Parathyroid adenoma (tissue), 2 donors: Measurements from ENCODE around the gene SIL1.

Experiments
- H2AFZ ChIP-seq: fragments of 300-600 bp; sonication (generic); one replicate; pipeline ENCODE4 v1.7.0; 2017; ENCODE audit warnings: antibody characterized with exemption, mild to moderate bottlenecking
- H3K27ac ChIP-seq: fragments of 300-600 bp; sonication (generic); one replicate; pipeline ENCODE4 v1.7.0; 2017
- H3K27me3 ChIP-seq: fragments of 300-600 bp; sonication (generic); one replicate; pipeline ENCODE4 v1.7.0; 2017; ENCODE audit warnings: low read length; ENCODE audit not compliant: control insufficient read depth, insufficient read depth
- H3K36me3 ChIP-seq: fragments of 300-600 bp; sonication (generic); one replicate; pipeline ENCODE4 v1.7.0; 2017; ENCODE audit warnings: low read length; ENCODE audit not compliant: control insufficient read depth, insufficient read depth
- H3K4me1 ChIP-seq: fragments of 300-600 bp; sonication (generic); one replicate; pipeline ENCODE4 v1.7.0; 2017; ENCODE audit warnings: control low read depth
- H3K4me2 ChIP-seq: fragments of 300-600 bp; sonication (generic); one replicate; pipeline ENCODE4 v1.7.0; 2017; ENCODE audit warnings: low read length
- H3K4me3 ChIP-seq: fragments of 300-600 bp; sonication (generic); one replicate; pipeline ENCODE4 v1.7.0; 2017; ENCODE audit warnings: low read depth, low read length
- H3K79me2 ChIP-seq: fragments of 300-600 bp; sonication (generic); one replicate; pipeline ENCODE4 v1.7.0; 2017; ENCODE audit warnings: control low read depth
- H3K9ac ChIP-seq: fragments of 300-600 bp; sonication (generic); one replicate; pipeline ENCODE4 v1.7.0; 2017; ENCODE audit warnings: mild to moderate bottlenecking
- H3K9me3 ChIP-seq: fragments of 300-600 bp; sonication (generic); one replicate; pipeline ENCODE4 v1.7.0; 2017; ENCODE audit warnings: low read length; ENCODE audit not compliant: control insufficient read depth
- CTCF ChIP-seq: fragments of 300-600 bp; sonication (generic); IDR thresholded peaks from one replicate; pipeline ENCODE4 v1.7.0; 2017; ENCODE audit warnings: antibody characterized with exemption, mild to moderate bottlenecking
- donor health status: primary hyperparathyroidism.

The SIL1 gene

GRCh38 chr5:138972836-138973235, 225.3 kb downstream of the SIL1 start:
- H3K36me3 ChIP-seq = no peaks in the 10 kb centered on the region
- H3K4me3 ChIP-seq = no peak overlapping the region
- H3K4me1 ChIP-seq = no peaks in the 10 kb centered on the region
- H3K9ac ChIP-seq = no peak overlapping the region
- no peak overlapping the region for H3K4me2 ChIP-seq
- H2AFZ ChIP-seq = no peak overlapping the region
- H3K9me3 ChIP-seq = no peaks in the 10 kb centered on the region
- no peaks in the 10 kb centered on the region for H3K27me3 ChIP-seq
- no peak for TF ChIP-seq CTCF
- H3K27ac ChIP-seq = no peak overlapping the region
- H3K79me2 ChIP-seq = no peaks in the 10 kb centered on the region

GRCh38 chr5:138972230-138972629, 225.9 kb downstream of the SIL1 start:
- no peak overlapping the region for H3K9ac ChIP-seq
- H3K79me2 ChIP-seq = no peaks in the 10 kb centered on the region
- no peak overlapping the region for H2AFZ ChIP-seq
- no peak overlapping the region for H3K27ac ChIP-seq
- no peaks in the 10 kb centered on the region for H3K27me3 ChIP-seq
- no peaks in the 10 kb centered on the region for H3K9me3 ChIP-seq
- H3K4me2 ChIP-seq = no peak overlapping the region
- H3K36me3 ChIP-seq = no peaks in the 10 kb centered on the region
- no peak overlapping the region for H3K4me3 ChIP-seq
- TF ChIP-seq CTCF = no peak
- H3K4me1 ChIP-seq = no peaks in the 10 kb centered on the region

GRCh38 chr5:138969323-138970002, 228.7 kb downstream of the SIL1 start:
- Histone ChIP-seq H3K9me3 (no peaks in the 10 kb centered on the region), H3K27ac (no peak overlapping the region), H3K9ac (no peak overlapping the region), H3K4me1 (no peaks in the 10 kb centered on the region), H3K79me2 (no peaks in the 10 kb centered on the region), H2AFZ (no peak overlapping the region), H3K4me3 (no peak overlapping the region), H3K27me3 (no peaks in the 10 kb centered on the region), H3K36me3 (no peaks in the 10 kb centered on the region), H3K4me2 (no peak overlapping the region)
- TF ChIP-seq CTCF = no peak

GRCh38 chr5:138968601-138969000, 229.6 kb downstream of the SIL1 start:
- H3K4me1 ChIP-seq = no peaks in the 10 kb centered on the region

More at GRCh38 chr5:138968601-138969000, 229.6 kb downstream of the SIL1 start:
- no peak overlapping the region for H2AFZ ChIP-seq
- no peak overlapping the region for H3K27ac ChIP-seq
- no peaks in the 10 kb centered on the region for H3K27me3 ChIP-seq
- H3K4me3 ChIP-seq = no peak overlapping the region
- no peaks in the 10 kb centered on the region for H3K9me3 ChIP-seq
- no peaks in the 10 kb centered on the region for H3K79me2 ChIP-seq
- no peak for TF ChIP-seq CTCF
- no peak overlapping the region for H3K4me2 ChIP-seq
- H3K36me3 ChIP-seq = no peaks in the 10 kb centered on the region
- H3K9ac ChIP-seq = no peak overlapping the region
